Thoracic aorta (tissue), 2 donors: ENCODE results near the gene FCER2. TPM values are rescaled to one million over a fixed set of nuclear protein-coding genes. Genes with fewer than 3 reads are reported as not detected.

Source experiments
- ATAC-seq: fragments of 150-250 bp; one replicate; pipeline ENCODE4 v1.8.0; 2017; ENCODE audit warnings: low read depth; ENCODE audit not compliant: insufficient number of reproducible peaks, low FRiP score
- DNase-seq: peaks from one replicate; pipeline ENCODE4 v3.0.0-alpha.2; 2020; ENCODE audit warnings: low spot score
- H3K27ac ChIP-seq, 2 donors: fragments of 200-600 bp; sonication (generic); 1 replicate in 1 of 2; 2 replicates in 1 of 2; pipeline ENCODE4 v1.5.1; 2016; ENCODE audit warnings: mild to moderate bottlenecking in 2 of 2, moderate library complexity in 2 of 2
- H3K27me3 ChIP-seq: fragments of 200-600 bp; sonication (generic); replicated peaks from 2 replicates; pipeline ENCODE4 v1.6.0; 2016; ENCODE audit warnings: mild to moderate bottlenecking; ENCODE audit not compliant: insufficient read depth
- H3K36me3 ChIP-seq: fragments of 200-600 bp; sonication (generic); one replicate; pipeline ENCODE4 v1.5.1; 2016
- H3K4me1 ChIP-seq, 2 donors: fragments of 200-600 bp; sonication (generic); 1 replicate in 1 of 2; 2 replicates in 1 of 2; pipeline versions ENCODE4 v1.5.1 to v1.6.0; 2016; ENCODE audit warnings: low read depth in 2 of 2, mild to moderate bottlenecking in 1 of 2; ENCODE audit not compliant: control insufficient read depth in 1 of 2
- H3K4me3 ChIP-seq: fragments of 200-600 bp; sonication (generic); 2 replicates; pipeline ENCODE4 v1.5.1; 2016; ENCODE audit warnings: mild to moderate bottlenecking
- H3K9me3 ChIP-seq: fragments of 200-600 bp; sonication (generic); 2 replicates; pipeline ENCODE4 v1.5.1; 2016
- total RNA-seq, 2 donors: library from RNA; depleted of rRNA; stranded (reverse); fragments of >200 nt; gene quantifications; one replicate each; pipeline versions ENCODE4 v1.1.0 to v1.2.3, GENCODE V29; 2016
- TF ChIP-seq, protein P1 (sequence below): fragments of 200-600 bp; sonication (generic); IDR thresholded peaks from one replicate; pipeline ENCODE4 v1.5.1; 2019; ENCODE audit warnings: antibody characterized with exemption

FCER2 gene
- total RNA-seq, 2 donors from 2014 or later = 1.4 to 1.5 TPM

DNA sequence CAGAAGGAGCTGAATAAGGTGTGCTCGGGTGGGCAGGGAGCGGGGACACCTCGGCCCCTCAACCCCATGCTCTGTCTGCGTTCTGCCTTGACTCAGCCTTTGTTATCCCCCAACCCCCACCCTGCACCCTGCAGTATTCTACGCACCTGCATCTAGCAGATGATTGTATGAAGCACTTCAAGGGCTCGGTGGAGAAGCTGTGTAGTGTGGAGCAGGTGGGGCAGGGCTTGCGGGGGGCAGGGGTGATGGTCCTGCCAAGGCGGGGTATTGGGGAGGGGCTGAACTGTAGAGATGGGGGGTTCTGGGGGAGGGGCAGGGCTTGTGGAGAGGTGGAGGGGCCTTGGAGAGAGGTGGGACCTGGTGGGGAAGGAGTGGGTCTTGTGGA lies 58.9 kb downstream of the FCER2 start:
- Histone ChIP-seq H3K4me1 (no peaks in the 10 kb centered on the region), H3K27me3 (no peaks in the 10 kb centered on the region), H3K4me3 (no peak overlapping the region), H3K36me3 (no peaks in the 10 kb centered on the region), H3K27ac (no peak overlapping the region), H3K9me3 (no peaks in the 10 kb centered on the region)
- ATAC-seq (no peak), DNase-seq (no peak)
- TF ChIP-seq, protein P1, sequence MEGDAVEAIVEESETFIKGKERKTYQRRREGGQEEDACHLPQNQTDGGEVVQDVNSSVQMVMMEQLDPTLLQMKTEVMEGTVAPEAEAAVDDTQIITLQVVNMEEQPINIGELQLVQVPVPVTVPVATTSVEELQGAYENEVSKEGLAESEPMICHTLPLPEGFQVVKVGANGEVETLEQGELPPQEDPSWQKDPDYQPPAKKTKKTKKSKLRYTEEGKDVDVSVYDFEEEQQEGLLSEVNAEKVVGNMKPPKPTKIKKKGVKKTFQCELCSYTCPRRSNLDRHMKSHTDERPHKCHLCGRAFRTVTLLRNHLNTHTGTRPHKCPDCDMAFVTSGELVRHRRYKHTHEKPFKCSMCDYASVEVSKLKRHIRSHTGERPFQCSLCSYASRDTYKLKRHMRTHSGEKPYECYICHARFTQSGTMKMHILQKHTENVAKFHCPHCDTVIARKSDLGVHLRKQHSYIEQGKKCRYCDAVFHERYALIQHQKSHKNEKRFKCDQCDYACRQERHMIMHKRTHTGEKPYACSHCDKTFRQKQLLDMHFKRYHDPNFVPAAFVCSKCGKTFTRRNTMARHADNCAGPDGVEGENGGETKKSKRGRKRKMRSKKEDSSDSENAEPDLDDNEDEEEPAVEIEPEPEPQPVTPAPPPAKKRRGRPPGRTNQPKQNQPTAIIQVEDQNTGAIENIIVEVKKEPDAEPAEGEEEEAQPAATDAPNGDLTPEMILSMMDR = no peak

DNA sequence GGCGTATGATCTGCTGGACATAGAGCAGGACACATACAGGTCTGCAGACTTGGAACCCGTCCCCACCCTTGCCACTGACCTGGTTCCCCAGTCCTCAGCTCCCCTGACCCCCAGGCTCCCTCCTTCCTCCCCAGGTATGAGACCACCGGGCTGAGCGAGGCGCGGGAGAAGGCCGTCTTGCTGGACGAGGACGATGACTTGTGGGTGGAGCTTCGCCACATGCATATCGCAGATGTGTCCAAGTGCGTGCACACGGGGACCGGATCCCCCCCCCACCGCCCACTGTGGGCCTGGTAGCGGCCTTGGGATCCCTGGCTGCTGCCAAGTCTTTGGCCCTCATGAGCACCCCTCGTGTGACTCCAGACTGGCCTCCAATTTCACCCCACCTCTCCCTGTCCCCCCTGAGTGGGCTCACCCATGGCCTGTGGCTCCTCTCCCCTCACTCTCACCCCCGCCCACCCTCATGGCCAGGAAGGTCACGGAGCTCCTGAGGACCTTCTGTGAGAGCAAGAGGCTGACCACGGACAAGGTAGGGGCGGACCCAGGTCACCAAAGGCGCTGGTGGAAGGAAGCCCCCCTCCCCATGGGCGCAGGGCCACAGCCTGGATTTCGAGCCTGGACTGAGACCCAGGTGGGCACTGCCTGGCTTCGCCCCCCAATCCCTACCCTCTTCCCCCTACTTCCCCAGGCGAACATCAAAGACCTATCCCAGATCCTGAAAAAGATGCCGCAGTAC lies 59.5 kb downstream of the FCER2 start:
- no peaks in the 10 kb centered on the region for H3K27me3 ChIP-seq
- no peaks in the 10 kb centered on the region for H3K4me1 ChIP-seq
- no peak for ATAC-seq
- H3K9me3 ChIP-seq = no peaks in the 10 kb centered on the region
- no peak overlapping the region for H3K4me3 ChIP-seq
- H3K27ac ChIP-seq = no peak overlapping the region
- H3K36me3 ChIP-seq = no peaks in the 10 kb centered on the region
- no peak for DNase-seq
- TF ChIP-seq, protein P1 = no peak

DNA sequence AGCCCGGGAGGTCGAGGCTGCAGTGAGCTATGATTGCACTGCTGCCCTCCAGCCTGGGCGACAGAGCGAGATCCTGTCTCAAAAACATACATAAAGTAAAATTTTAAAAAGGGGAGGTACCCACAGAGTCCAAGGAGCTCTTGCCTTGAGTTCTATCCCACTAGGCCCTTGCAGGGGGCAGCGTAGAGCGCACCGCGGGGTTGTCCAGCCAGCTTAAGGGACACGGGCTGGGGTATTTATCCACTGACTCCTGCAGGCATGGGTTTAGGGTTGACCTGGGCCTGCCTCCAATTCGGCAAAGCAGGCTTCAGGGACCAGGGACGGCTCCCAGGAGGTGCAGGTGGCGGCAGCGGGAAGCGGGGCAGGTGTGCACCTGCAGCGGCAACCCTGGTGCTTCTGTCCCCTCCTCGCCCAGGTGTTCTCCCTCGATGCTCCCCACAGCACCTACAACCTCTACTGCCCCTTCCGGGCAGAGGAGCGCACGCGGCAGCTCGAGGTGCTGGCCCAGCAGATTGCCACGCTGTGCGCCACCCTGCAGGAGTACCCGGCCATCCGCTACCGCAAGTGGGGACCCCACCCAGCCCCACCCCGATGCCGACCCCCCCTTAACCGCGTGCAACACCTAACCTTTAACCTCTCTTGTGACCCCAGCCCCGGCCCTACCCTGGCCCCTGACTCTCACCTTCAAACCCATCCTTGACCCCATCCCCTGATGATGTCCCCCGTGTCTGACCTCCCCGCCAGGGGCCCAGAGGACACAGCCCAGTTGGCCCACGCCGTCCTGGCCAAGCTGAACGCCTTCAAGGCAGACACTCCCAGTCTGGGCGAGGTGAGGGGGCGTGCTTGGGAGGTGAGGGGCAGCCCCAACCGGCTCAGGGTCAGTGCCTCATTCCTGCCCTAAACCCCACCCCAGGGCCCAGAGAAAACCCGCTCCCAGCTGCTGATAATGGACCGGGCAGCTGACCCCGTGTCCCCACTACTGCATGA lies 60.3 kb downstream of the FCER2 start:
- TF ChIP-seq, protein P1 = no peak
- H3K36me3 ChIP-seq = no peaks in the 10 kb centered on the region
- H3K9me3 ChIP-seq = no peaks in the 10 kb centered on the region
- no peaks in the 10 kb centered on the region for H3K4me1 ChIP-seq
- ATAC-seq = no peak
- H3K27ac ChIP-seq = no peak overlapping the region
- no peak for DNase-seq
- H3K27me3 ChIP-seq = no peaks in the 10 kb centered on the region
- no peak overlapping the region for H3K4me3 ChIP-seq

DNA sequence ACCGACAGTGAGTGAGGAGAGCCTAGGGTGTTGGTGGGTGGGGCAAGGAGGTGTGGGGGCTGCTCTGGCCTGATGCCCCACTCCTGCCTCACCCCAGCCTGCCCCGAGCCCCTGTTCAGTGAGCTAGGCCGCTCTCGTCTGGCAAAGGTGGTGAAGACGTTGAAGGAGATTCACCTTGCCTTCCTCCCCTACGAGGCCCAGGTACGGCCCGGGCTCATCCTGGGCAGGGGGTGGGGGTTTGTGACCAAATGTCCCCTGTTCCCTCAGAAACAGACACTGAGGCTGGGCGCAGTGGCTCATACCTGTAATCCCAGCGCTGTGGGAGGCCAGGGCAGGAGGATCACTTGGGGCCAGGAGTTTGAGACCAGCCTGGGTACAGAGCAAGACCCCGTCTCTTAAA lies 61.1 kb downstream of the FCER2 start:
- no peak overlapping the region for H3K27ac ChIP-seq
- H3K4me1 ChIP-seq = no peaks in the 10 kb centered on the region
- H3K4me3 ChIP-seq = no peak overlapping the region
- no peaks in the 10 kb centered on the region for H3K9me3 ChIP-seq
- ATAC-seq (no peak), DNase-seq (no peak)
- no peaks in the 10 kb centered on the region for H3K27me3 ChIP-seq
- H3K36me3 ChIP-seq = no peaks in the 10 kb centered on the region
- TF ChIP-seq, protein P1 = no peak

DNA sequence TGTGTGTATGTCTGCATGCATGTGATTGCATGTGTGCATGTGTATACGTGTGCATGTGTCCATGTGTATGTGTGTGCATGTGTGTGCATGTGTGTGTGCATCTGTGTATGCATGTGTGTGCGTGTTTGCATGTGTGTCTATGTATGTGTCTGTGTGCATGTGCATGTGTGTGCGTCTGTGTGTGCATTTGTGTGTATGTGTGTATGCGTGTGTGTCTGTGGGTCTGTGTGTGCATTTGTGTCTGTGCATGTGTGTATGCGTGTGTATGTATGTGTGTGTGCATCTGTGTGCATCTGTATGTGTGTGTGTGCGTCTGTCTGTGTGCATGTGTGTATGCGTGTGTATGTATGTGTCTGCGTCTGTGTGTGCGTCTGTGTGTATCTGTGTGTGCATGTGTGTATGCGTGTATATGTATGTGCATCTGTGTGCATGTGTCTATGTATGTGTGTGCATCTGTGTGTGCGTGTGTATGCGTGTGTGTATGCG lies 62.0 kb downstream of the FCER2 start:
- no peaks in the 10 kb centered on the region for H3K4me1 ChIP-seq
- H3K27ac ChIP-seq = no peak overlapping the region
- no peaks in the 10 kb centered on the region for H3K36me3 ChIP-seq
- H3K4me3 ChIP-seq = no peak overlapping the region
- no peak for ATAC-seq
- TF ChIP-seq, protein P1 = no peak
- DNase-seq = no peak
- H3K27me3 ChIP-seq = no peaks in the 10 kb centered on the region
- no peaks in the 10 kb centered on the region for H3K9me3 ChIP-seq
